Measurements from ENCODE around the gene POLR2L.

GRCh38 chr11:803467-803742 is 38.9 kb downstream of the POLR2L start:
- TF ChIP-seq POLR2A (IDR thresholded peaks at IDR 0.05; ENCODE audit: low read length): no peak
- no peak for TF ChIP-seq GATA1 (IDR thresholded peaks at IDR 0.05; ENCODE audit: low read depth, low read length)

All from erythroblast (primary cell).